ENCODE measurements around the gene PTPRR.

PTPRR gene

GRCh38 chr12:70719672-70720420 is 200.7 kb downstream of the PTPRR start:
- TF ChIP-seq FOXP2 (optimal IDR thresholded peaks at IDR 0.05; ENCODE audit: borderline replicate concordance, extremely low read depth, extremely low read length, insufficient read depth) (no peak), POLR2AphosphoS5 (IDR thresholded peaks at IDR 0.05; ENCODE audit: low read depth, low read length) (no peak), TAF1 (IDR thresholded peaks at IDR 0.05; ENCODE audit: borderline replicate concordance, insufficient read depth, low read length) (no peak), SIN3A (IDR thresholded peaks at IDR 0.05; ENCODE audit: borderline replicate concordance, insufficient read depth, low read length) (no peak)

GRCh38 chr12:70719071-70719470 is 201.5 kb downstream of the PTPRR start:
- TF ChIP-seq SIN3A (IDR thresholded peaks at IDR 0.05; ENCODE audit: borderline replicate concordance, insufficient read depth, low read length) (no peak), FOXP2 (optimal IDR thresholded peaks at IDR 0.05; ENCODE audit: borderline replicate concordance, extremely low read depth, extremely low read length, insufficient read depth) (no peak), TAF1 (IDR thresholded peaks at IDR 0.05; ENCODE audit: borderline replicate concordance, insufficient read depth, low read length) (no peak), REST (IDR thresholded peaks at IDR 0.05; ENCODE audit: insufficient read depth in 1 of 2, low read depth in 2 of 2, low read length in 2 of 2) (no peak), POLR2AphosphoS5 (IDR thresholded peaks at IDR 0.05; ENCODE audit: low read depth, low read length) (no peak)

GRCh38 chr12:70711831-70712230 is 208.7 kb downstream of the PTPRR start:
- TF ChIP-seq SIN3A (IDR thresholded peaks at IDR 0.05; ENCODE audit: borderline replicate concordance, insufficient read depth, low read length) (no peak), POLR2AphosphoS5 (IDR thresholded peaks at IDR 0.05; ENCODE audit: low read depth, low read length) (no peak), FOXP2 (optimal IDR thresholded peaks at IDR 0.05; ENCODE audit: borderline replicate concordance, extremely low read depth, extremely low read length, insufficient read depth) (no peak), TAF1 (IDR thresholded peaks at IDR 0.05; ENCODE audit: borderline replicate concordance, insufficient read depth, low read length) (no peak), REST (IDR thresholded peaks at IDR 0.05; ENCODE audit: insufficient read depth in 1 of 2, low read depth in 2 of 2, low read length in 2 of 2) (no peak)

- no peak for TF ChIP-seq REST (IDR thresholded peaks at IDR 0.05; ENCODE audit: insufficient read depth in 1 of 2, low read depth in 2 of 2, low read length in 2 of 2)
- TF ChIP-seq FOXP2 (optimal IDR thresholded peaks at IDR 0.05; ENCODE audit: borderline replicate concordance, extremely low read depth, extremely low read length, insufficient read depth) = no peak
- no peak for TF ChIP-seq SIN3A (IDR thresholded peaks at IDR 0.05; ENCODE audit: borderline replicate concordance, insufficient read depth, low read length)
- TF ChIP-seq TAF1 (IDR thresholded peaks at IDR 0.05; ENCODE audit: borderline replicate concordance, insufficient read depth, low read length) = no peak
- TF ChIP-seq POLR2AphosphoS5 (IDR thresholded peaks at IDR 0.05; ENCODE audit: low read depth, low read length) = no peak
These were observed 211.5 kb downstream of the PTPRR start for GRCh38 chr12:70709022-70709421.

GRCh38 chr12:70706611-70707010 is 213.9 kb downstream of the PTPRR start:
- TF ChIP-seq FOXP2 (optimal IDR thresholded peaks at IDR 0.05; ENCODE audit: borderline replicate concordance, extremely low read depth, extremely low read length, insufficient read depth) (no peak), POLR2AphosphoS5 (IDR thresholded peaks at IDR 0.05; ENCODE audit: low read depth, low read length) (no peak), REST (IDR thresholded peaks at IDR 0.05; ENCODE audit: insufficient read depth in 1 of 2, low read depth in 2 of 2, low read length in 2 of 2) (no peak), TAF1 (IDR thresholded peaks at IDR 0.05; ENCODE audit: borderline replicate concordance, insufficient read depth, low read length) (no peak), SIN3A (IDR thresholded peaks at IDR 0.05; ENCODE audit: borderline replicate concordance, insufficient read depth, low read length) (no peak)
